SK-N-SH treated with all-trans-retinoic acid at 6 μM for 48 hours (cell line): Measurements from ENCODE around the gene TNS2.

Experiments used
- ATAC-seq: fragments of 200-7000 bp; cut with Tn5 transposase; 3 replicates; pipeline ENCODE4 v1.9.1; 2020; ENCODE audit warnings: mild to moderate bottlenecking, moderate library complexity
- ARNTL ChIP-seq: fragments of 450-650 bp; formaldehyde crosslinking; IDR thresholded peaks from 2 replicates; pipeline ENCODE4 v1.5.0; 2020; ENCODE audit warnings: low read depth, mild to moderate bottlenecking, moderate library complexity, borderline replicate concordance
- BACH2 ChIP-seq: fragments of 250-450 bp; sonication (Bioruptor Pico); IDR thresholded peaks from 2 replicates; pipeline ENCODE4 v1.9.0; 2021; ENCODE audit warnings: mild to moderate bottlenecking, borderline replicate concordance
- CREB5 ChIP-seq: fragments of 250-450 bp; sonication (Bioruptor Pico); IDR thresholded peaks from 2 replicates; pipeline ENCODE4 v1.5.1; 2020; ENCODE audit warnings: low read depth, mild to moderate bottlenecking, moderate library complexity
- CSDC2 ChIP-seq: fragments of 250-450 bp; sonication (Bioruptor Pico); IDR thresholded peaks from 2 replicates; pipeline ENCODE4 v1.5.0; 2020; ENCODE audit warnings: mild to moderate bottlenecking, moderate library complexity
- CSRNP3 ChIP-seq: fragments of 250-450 bp; sonication (Bioruptor Pico); IDR thresholded peaks from 2 replicates; pipeline ENCODE4 v1.5.1; 2021; ENCODE audit warnings: mild to moderate bottlenecking, moderate library complexity
- ESRRG ChIP-seq: fragments of 250-450 bp; sonication (Bioruptor Pico); IDR thresholded peaks from 2 replicates; pipeline ENCODE4 v1.6.1; 2021; ENCODE audit warnings: mild to moderate bottlenecking
- ISL1 ChIP-seq: fragments of 250-450 bp; sonication (Bioruptor Pico); IDR thresholded peaks from 2 replicates; pipeline ENCODE4 v2.1.2; 2022; ENCODE audit warnings: mild to moderate bottlenecking, moderate library complexity
- OSR1 ChIP-seq: fragments of 250-450 bp; sonication (Bioruptor Pico); IDR thresholded peaks from 2 replicates; pipeline ENCODE4 v1.8.0; 2022; ENCODE audit warnings: moderate library complexity, mild to moderate bottlenecking, inconsistent platforms
- PATZ1 ChIP-seq: fragments of 250-450 bp; sonication (Bioruptor Pico); IDR thresholded peaks from 2 replicates; pipeline ENCODE4 v1.8.0; 2020; ENCODE audit warnings: mild to moderate bottlenecking, moderate library complexity, borderline replicate concordance
- POU6F1 ChIP-seq: fragments of 250-450 bp; sonication (Bioruptor Pico); IDR thresholded peaks from 2 replicates; pipeline ENCODE4 v1.8.0; 2021; ENCODE audit warnings: low read depth, mild to moderate bottlenecking, moderate library complexity, borderline replicate concordance
- RARB ChIP-seq: fragments of 250-450 bp; sonication (Bioruptor Pico); IDR thresholded peaks from 2 replicates; pipeline ENCODE4 v1.8.0; 2021; ENCODE audit warnings: mild to moderate bottlenecking, moderate library complexity
- TCF4 ChIP-seq: fragments of 250-450 bp; sonication (Bioruptor Pico); IDR thresholded peaks from 2 replicates; pipeline ENCODE4 v1.8.0; 2021; ENCODE audit warnings: mild to moderate bottlenecking, moderate library complexity, borderline replicate concordance
- TOX ChIP-seq: fragments of 250-450 bp; sonication (Bioruptor Pico); IDR thresholded peaks from 2 replicates; pipeline ENCODE4 v1.8.0; 2021; ENCODE audit warnings: mild to moderate bottlenecking, moderate library complexity, borderline replicate concordance
- TSHZ2 ChIP-seq: fragments of 250-450 bp; sonication (Bioruptor Pico); IDR thresholded peaks from 2 replicates; pipeline ENCODE4 v1.5.0; 2020; ENCODE audit warnings: mild to moderate bottlenecking, moderate library complexity
- ZC3H10 ChIP-seq: fragments of 250-450 bp; sonication (Bioruptor Pico); IDR thresholded peaks from 2 replicates; pipeline ENCODE4 v1.5.1; 2021; ENCODE audit warnings: mild to moderate bottlenecking, moderate library complexity
- ZFP30 ChIP-seq: fragments of 450-650 bp; formaldehyde crosslinking; IDR thresholded peaks from 2 replicates; pipeline ENCODE4 v1.5.0; 2022; ENCODE audit warnings: mild to moderate bottlenecking, moderate library complexity
- ZNF565 ChIP-seq: fragments of 450-650 bp; formaldehyde crosslinking; conservative IDR thresholded peaks from 2 replicates; pipeline ENCODE4 v1.5.0; 2020; ENCODE audit warnings: low read depth, mild to moderate bottlenecking, moderate library complexity
- ZNF70 ChIP-seq: fragments of 450-650 bp; formaldehyde crosslinking; IDR thresholded peaks from 2 replicates; pipeline ENCODE4 v1.5.0; 2020; ENCODE audit warnings: mild to moderate bottlenecking, moderate library complexity
- ZNF8 ChIP-seq: fragments of 450-650 bp; formaldehyde crosslinking; IDR thresholded peaks from 2 replicates; pipeline ENCODE4 v1.5.0; 2020; ENCODE audit warnings: mild to moderate bottlenecking, moderate library complexity

Gene TNS2

GRCh38 chr12:53061404-53062010 is 11.6 kb downstream of the TNS2 start:
- TF ChIP-seq BACH2 (CRISPR knock-in tag) (no peak), ZNF8 (CRISPR knock-in tag) (no peak)
- peak; percentile 5 for ATAC-seq

GRCh38 chr12:53062011-53062961 is 12.4 kb downstream of the TNS2 start:
- TF ChIP-seq ZFP30 (CRISPR knock-in tag): no peak
- TF ChIP-seq RARB: no peak
- no peak for TF ChIP-seq ARNTL (CRISPR knock-in tag)
- no peak for TF ChIP-seq POU6F1 (CRISPR knock-in tag)
- TF ChIP-seq ZNF8 (CRISPR knock-in tag): no peak
- TF ChIP-seq CSRNP3: no peak
- no peak for TF ChIP-seq CREB5 (CRISPR knock-in tag)
- TF ChIP-seq OSR1 (CRISPR knock-in tag): no peak
- no peak for TF ChIP-seq ISL1 (CRISPR knock-in tag)
- TF ChIP-seq ZNF565 (CRISPR knock-in tag): no peak
- TF ChIP-seq PATZ1 (CRISPR knock-in tag): no peak
- no peak for TF ChIP-seq BACH2 (CRISPR knock-in tag)
- TF ChIP-seq ESRRG: no peak
- TF ChIP-seq TCF4: no peak
- TF ChIP-seq CSDC2: no peak
- TF ChIP-seq TOX: no peak
- TF ChIP-seq ZC3H10 (CRISPR knock-in tag): no peak
- TF ChIP-seq ZNF70 (CRISPR knock-in tag): no peak
- TF ChIP-seq, all 23 proteins: peak for 0
- no peak for ATAC-seq

- no peak for ATAC-seq
- TF ChIP-seq ZNF8 (CRISPR knock-in tag) (no peak), TSHZ2 (CRISPR knock-in tag) (no peak), ZC3H10 (CRISPR knock-in tag) (no peak)
- TF ChIP-seq, all 23 proteins: peak for 0
These were observed 13.3 kb downstream of the TNS2 start for GRCh38 chr12:53062977-53063707.
